Large intestine (tissue), 3 donors: ENCODE measurements around the gene NFIB. TPM values are rescaled to one million over a fixed set of nuclear protein-coding genes. Genes with fewer than 3 reads are reported as not detected.

Source experiments
- DNase-seq, 2 donors: peaks; one replicate each; pipeline versions ENCODE4 v3.0.0 to v3.0.0-alpha.2; 2013
- H3K27ac ChIP-seq: one replicate; pipeline ENCODE4 v1.5.1; 2013; ENCODE audit warnings: low read length
- H3K27me3 ChIP-seq: 2 replicates; pipeline ENCODE4 v1.6.1; 2013; ENCODE audit warnings: low read length; ENCODE audit not compliant: control insufficient read depth, insufficient read depth
- H3K36me3 ChIP-seq: 2 replicates; pipeline ENCODE4 v1.6.1; 2013; ENCODE audit warnings: low read length; ENCODE audit not compliant: control insufficient read depth, insufficient read depth
- H3K4me1 ChIP-seq: one replicate; pipeline ENCODE4 v1.6.1; 2013; ENCODE audit warnings: low read length; ENCODE audit not compliant: control insufficient read depth, insufficient read depth
- H3K4me3 ChIP-seq: one replicate; pipeline ENCODE4 v1.5.1; 2013; ENCODE audit warnings: low read length
- H3K9me3 ChIP-seq: one replicate; pipeline ENCODE4 v1.6.1; 2013; ENCODE audit warnings: mild to moderate bottlenecking, low read depth, low read length, moderate library complexity; ENCODE audit not compliant: control insufficient read depth
- WGBS: methylation state at CpG from one replicate; pipeline ENCODE4 v1.1.5; 2013; ENCODE audit warnings: low lambda C conversion rate; ENCODE audit not compliant: insufficient coverage; 5-methylcytosine and 5-hydroxymethylcytosine counted together
- polyA plus RNA-seq: library from polyadenylated mRNA; unstranded; fragments of 120-200 nt; gene quantifications from one replicate; pipeline ENCODE4 v1.2.1, GENCODE V29; 2013

Gene NFIB
- polyA plus RNA-seq, 1 donor, result 16.6 TPM

DNA sequence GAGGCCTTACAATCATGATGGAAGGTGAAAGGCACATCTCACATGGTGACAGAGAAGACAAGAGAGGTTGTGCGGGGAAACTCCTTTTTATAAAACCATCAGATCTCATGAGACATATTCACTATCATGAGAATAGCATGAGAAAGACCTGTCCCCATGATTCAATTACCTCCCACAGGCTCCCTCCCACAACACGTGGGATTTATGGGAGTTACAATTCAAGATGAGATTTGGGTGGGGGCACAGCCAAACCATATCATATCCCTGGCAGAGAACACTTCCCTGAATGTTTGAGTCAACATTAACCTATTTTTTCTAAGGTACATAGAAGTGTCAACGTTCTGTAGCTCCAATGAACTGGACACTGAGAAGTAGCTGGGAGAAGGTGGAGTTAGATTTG lies 280.9 kb downstream of the NFIB start:
- Histone ChIP-seq H3K9me3 (no peaks in the 10 kb centered on the region), H3K36me3 (no peaks in the 10 kb centered on the region)
- WGBS, result no CpG with 5 or more reads among the region's 3 CpGs

More for the DNA sequence above, 280.9 kb downstream of the NFIB start:
- Histone ChIP-seq H3K4me3 (no peak overlapping the region), H3K27me3 (no peaks in the 10 kb centered on the region), H3K27ac (no peak overlapping the region), H3K4me1 (peaks cover 1% of the 10 kb centered on the region)
- DNase-seq, result no peak
